GM19239 (cell line): ENCODE results near the gene TULP4.
A peak's percentile ranks its signal among the peaks of the same experiment; 100 is the strongest.
"Not testable (repeated sequence)": the region's sequence is repeated elsewhere in the genome, so short reads cannot be mapped to it uniquely, and the experiment has no call there.

Experiments
- DNase-seq: peaks from one replicate; pipeline ENCODE4 v3.0.0; 2011; ENCODE audit warnings: low spot score; ENCODE audit not compliant: insufficient read length
- FAIRE-seq: peaks from 2 replicates; lab custom pipeline; 2011; peaks lifted over from hg19 to GRCh38; lab: Jason Lieb, UNC

TULP4 gene

GRCh38 chr6:158539881-158540280 lies 227.6 kb downstream of the TULP4 start:
- DNase-seq (no peak), FAIRE-seq (no peak)

GRCh38 chr6:158543606-158544185 lies 231.4 kb downstream of the TULP4 start:
- FAIRE-seq (no peak), DNase-seq (no peak)

GRCh38 chr6:158544428-158544827 lies 232.2 kb downstream of the TULP4 start:
- FAIRE-seq (no peak), DNase-seq (no peak)

GRCh38 chr6:158545043-158545966 lies 233.0 kb downstream of the TULP4 start:
- DNase-seq (no peak), FAIRE-seq (no peak)

GRCh38 chr6:158548418-158549161 lies 236.3 kb downstream of the TULP4 start:
- DNase-seq: no peak
- FAIRE-seq: no peak

- FAIRE-seq (no peak), DNase-seq (no peak)
Measured at GRCh38 chr6:158552055-158552795, 240.0 kb downstream of the TULP4 start.

GRCh38 chr6:158552796-158553138 lies 240.5 kb downstream of the TULP4 start:
- FAIRE-seq (no peak), DNase-seq (no peak)

GRCh38 chr6:158554611-158555361 lies 242.5 kb downstream of the TULP4 start:
- DNase-seq (no peak), FAIRE-seq (no peak)

GRCh38 chr6:158556113-158556512 lies 243.8 kb downstream of the TULP4 start:
- FAIRE-seq (no peak), DNase-seq (no peak)

GRCh38 chr6:158557110-158557509 lies 244.8 kb downstream of the TULP4 start:
- FAIRE-seq, DNase-seq: not testable (repeated sequence)

- FAIRE-seq: no peak
Measured at GRCh38 chr6:158557927-158558326, 245.7 kb downstream of the TULP4 start.

GRCh38 chr6:158558415-158559306 lies 246.4 kb downstream of the TULP4 start:
- FAIRE-seq (no peak), DNase-seq (no peak)

More at GRCh38 chr6:158557927-158558326, 245.7 kb downstream of the TULP4 start:
- DNase-seq: no peak

- DNase-seq: no peak
- peak; percentile 11 for FAIRE-seq
Measured at GRCh38 chr6:158559338-158559894, 247.2 kb downstream of the TULP4 start.

GRCh38 chr6:158559895-158560835 lies 247.9 kb downstream of the TULP4 start, which contains the start of gene TMEM181:
TMEM181 (plus strand) TSS chr6:158560091; CDS start chr6:158560225, 134 bp downstream.
- FAIRE-seq (peak; percentile 81), DNase-seq (peak; percentile 84)

GRCh38 chr6:158560836-158561320 lies 248.6 kb downstream of the TULP4 start:
- FAIRE-seq: no peak

More at GRCh38 chr6:158560836-158561320, 248.6 kb downstream of the TULP4 start:
- DNase-seq: no peak
